CD4-positive, alpha-beta T cell treated with Interleukin-21 for 1 hour (primary cell): ENCODE data around the gene TEKTIP1.
"Not testable (repeated sequence)": the region's sequence is repeated elsewhere in the genome, so short reads cannot be mapped to it uniquely, and the experiment has no call there.

Source experiments
- DNase-seq: peaks from one replicate; pipeline ENCODE4 v3.0.0-alpha.2; 2020

The TEKTIP1 gene

GRCh38 chr19:3563709-3564524 is 24.9 kb downstream of the TEKTIP1 start:
- no peak for DNase-seq

- no peak for DNase-seq
Measured at GRCh38 chr19:3565139-3565538, 26.2 kb downstream of the TEKTIP1 start.

GRCh38 chr19:3570042-3570441 is 31.1 kb downstream of the TEKTIP1 start:
- DNase-seq: not testable (repeated sequence)

- no peak for DNase-seq
Measured at GRCh38 chr19:3570606-3571011, 31.6 kb downstream of the TEKTIP1 start.

- DNase-seq: peak; percentile 100
Measured at GRCh38 chr19:3572132-3572854, 33.3 kb downstream of the TEKTIP1 start.

GRCh38 chr19:3572855-3573161 is 33.8 kb downstream of the TEKTIP1 start, which contains the start of gene HMG20B:
Gene HMG20B (plus strand): TSS chr19:3572944. CDS start chr19:3573310, 366 bp downstream.
- no peak for DNase-seq

- no peak for DNase-seq
Measured at GRCh38 chr19:3573162-3573857, 34.3 kb downstream of the TEKTIP1 start.

- peak; percentile 88 for DNase-seq
Measured at GRCh38 chr19:3573858-3574637, 35.1 kb downstream of the TEKTIP1 start.

- DNase-seq: peak; percentile 32
Measured at GRCh38 chr19:3575260-3575741, 36.3 kb downstream of the TEKTIP1 start.

GRCh38 chr19:3575949-3576673 is 37.1 kb downstream of the TEKTIP1 start:
- DNase-seq: no peak

- DNase-seq: no peak
Measured at GRCh38 chr19:3576696-3577443, 37.9 kb downstream of the TEKTIP1 start.

- DNase-seq: no peak
Measured at GRCh38 chr19:3577723-3578344, 38.9 kb downstream of the TEKTIP1 start.

- no peak for DNase-seq
Measured at GRCh38 chr19:3578390-3578789, 39.4 kb downstream of the TEKTIP1 start.

- no peak for DNase-seq
Measured at GRCh38 chr19:3580156-3580934, 41.4 kb downstream of the TEKTIP1 start.

GRCh38 chr19:3581792-3582191 is 42.8 kb downstream of the TEKTIP1 start:
- not testable (repeated sequence) for DNase-seq

GRCh38 chr19:3584036-3584802 is 45.2 kb downstream of the TEKTIP1 start:
- not testable (repeated sequence) for DNase-seq

- no peak for DNase-seq
Measured at GRCh38 chr19:3585301-3586126, 46.5 kb downstream of the TEKTIP1 start, which contains the start of gene GIPC3. Gene GIPC3 (plus strand): TSS chr19:3585478. CDS start chr19:3585598, 120 bp downstream.

- DNase-seq: peak; percentile 35
Measured at GRCh38 chr19:3586127-3586626, 47.2 kb downstream of the TEKTIP1 start.
